ACC112 (cell line): Measurements from ENCODE around the gene AAK1.
"Not testable (repeated sequence)": the region's sequence is repeated elsewhere in the genome, so short reads cannot be mapped to it uniquely, and the experiment has no call there.

Source experiments
- H2AFZ ChIP-seq: fragments of 200-600 bp; sonication (generic); one replicate; pipeline ENCODE4 v1.6.0; 2017; ENCODE audit warnings: antibody characterized with exemption, low read length; ENCODE audit not compliant: unreplicated experiment
- H3K27ac ChIP-seq: fragments of 200-600 bp; sonication (generic); 2 replicates; pipeline ENCODE4 v1.5.1; 2014; ENCODE audit warnings: low read depth, mild to moderate bottlenecking, antibody characterized with exemption, low read length, moderate library complexity
- H3K27me3 ChIP-seq: fragments of 200-600 bp; sonication (generic); 2 replicates; pipeline ENCODE4 v1.6.1; 2014; ENCODE audit warnings: mild to moderate bottlenecking, antibody characterized with exemption, low read length, moderate library complexity, mixed read lengths; ENCODE audit not compliant: insufficient read depth
- H3K36me3 ChIP-seq: fragments of 200-600 bp; sonication (generic); 2 replicates; pipeline ENCODE4 v1.6.1; 2016; ENCODE audit warnings: mild to moderate bottlenecking, antibody characterized with exemption, low read length, moderate library complexity, mixed read lengths; ENCODE audit not compliant: insufficient read depth
- H3K4me1 ChIP-seq: fragments of 200-600 bp; sonication (generic); one replicate; pipeline ENCODE4 v1.6.1; 2016; ENCODE audit warnings: low read length, mixed read lengths; ENCODE audit not compliant: insufficient read depth, unreplicated experiment, control insufficient read depth
- H3K4me3 ChIP-seq: fragments of 200-600 bp; sonication (generic); 2 replicates; pipeline ENCODE4 v1.5.1; 2014; ENCODE audit warnings: mild to moderate bottlenecking, low read depth, low read length
- H3K79me2 ChIP-seq: fragments of 200-600 bp; sonication (generic); one replicate; pipeline ENCODE4 v1.6.0; 2016; ENCODE audit warnings: low read length; ENCODE audit not compliant: control insufficient read depth, unreplicated experiment, insufficient read depth

AAK1 gene

GRCh38 chr2:69628325-69629021 is 15.1 kb downstream of the AAK1 start:
- no peaks in the 10 kb centered on the region for H3K27me3 ChIP-seq
- H3K4me3 ChIP-seq = no peak overlapping the region
- 0 out of 2 replicates have a peak, but pooled peaks cover 3% of the 10 kb centered on the region for H3K36me3 ChIP-seq
- H2AFZ ChIP-seq = no peak overlapping the region
- H3K27ac ChIP-seq = no peak overlapping the region
- peaks cover 77% of the 10 kb centered on the region for H3K79me2 ChIP-seq
- H3K4me1 ChIP-seq = peaks cover 8% of the 10 kb centered on the region

- Histone ChIP-seq H3K27ac (no peak overlapping the region), H3K79me2 (peaks cover 77% of the 10 kb centered on the region)
Measured at GRCh38 chr2:69625078-69625795, 18.3 kb downstream of the AAK1 start.

GRCh38 chr2:69624611-69625010 is 18.9 kb downstream of the AAK1 start:
- Histone ChIP-seq H3K36me3 (peaks cover 4% of the 10 kb centered on the region; the same call in 1 of the 2 replicates), H3K4me3 (no peak overlapping the region), H3K4me1 (peaks cover 8% of the 10 kb centered on the region), H3K79me2 (peaks cover 77% of the 10 kb centered on the region), H3K27me3 (no peaks in the 10 kb centered on the region), H3K27ac (no peak overlapping the region), H2AFZ (no peak overlapping the region)

More at GRCh38 chr2:69625078-69625795, 18.3 kb downstream of the AAK1 start:
- Histone ChIP-seq H3K4me1 (peaks cover 8% of the 10 kb centered on the region), H3K4me3 (no peak overlapping the region), H3K36me3 (peaks cover 4% of the 10 kb centered on the region; the same call in 1 of the 2 replicates), H3K27me3 (no peaks in the 10 kb centered on the region), H2AFZ (no peak overlapping the region)

- H2AFZ ChIP-seq = no peak overlapping the region
- H3K4me1 ChIP-seq = peaks cover 8% of the 10 kb centered on the region
- H3K4me3 ChIP-seq = no peak overlapping the region
- peaks cover 4% of the 10 kb centered on the region; the same call in 1 of the 2 replicates for H3K36me3 ChIP-seq
- peaks cover 77% of the 10 kb centered on the region for H3K79me2 ChIP-seq
- H3K27me3 ChIP-seq = no peaks in the 10 kb centered on the region
- no peak overlapping the region for H3K27ac ChIP-seq
Measured at GRCh38 chr2:69624131-69624530, 19.4 kb downstream of the AAK1 start.

- H3K27ac ChIP-seq = no peak overlapping the region
- peaks cover 77% of the 10 kb centered on the region for H3K79me2 ChIP-seq
- H3K4me3 ChIP-seq = no peak overlapping the region
- peaks cover 4% of the 10 kb centered on the region; the same call in 1 of the 2 replicates for H3K36me3 ChIP-seq
- no peak overlapping the region for H2AFZ ChIP-seq
- H3K27me3 ChIP-seq = no peaks in the 10 kb centered on the region
- peaks cover 8% of the 10 kb centered on the region for H3K4me1 ChIP-seq
Measured at GRCh38 chr2:69623236-69623635, 20.3 kb downstream of the AAK1 start.

GRCh38 chr2:69622805-69623204 is 20.7 kb downstream of the AAK1 start:
- H3K79me2 ChIP-seq = peaks cover 76% of the 10 kb centered on the region
- H3K27ac ChIP-seq = not testable (repeated sequence)

GRCh38 chr2:69622017-69622540 is 21.5 kb downstream of the AAK1 start:
- peaks cover 13% of the 10 kb centered on the region for H3K4me1 ChIP-seq
- not testable (repeated sequence) for H3K27ac ChIP-seq, H3K27me3 ChIP-seq, H3K36me3 ChIP-seq, H3K4me3 ChIP-seq, H2AFZ ChIP-seq
- peaks cover 76% of the 10 kb centered on the region for H3K79me2 ChIP-seq

More at GRCh38 chr2:69622805-69623204, 20.7 kb downstream of the AAK1 start:
- H3K4me3 ChIP-seq, H3K36me3 ChIP-seq, H3K4me1 ChIP-seq, H2AFZ ChIP-seq, H3K27me3 ChIP-seq: not testable (repeated sequence)

GRCh38 chr2:69621440-69621839 is 22.1 kb downstream of the AAK1 start:
- peaks cover 79% of the 10 kb centered on the region for H3K79me2 ChIP-seq
- H2AFZ ChIP-seq = no peak overlapping the region
- no peaks in the 10 kb centered on the region for H3K27me3 ChIP-seq
- no peak overlapping the region for H3K27ac ChIP-seq
- peaks cover 4% of the 10 kb centered on the region; the same call in 1 of the 2 replicates for H3K36me3 ChIP-seq
- H3K4me1 ChIP-seq = peaks cover 19% of the 10 kb centered on the region
- no peak overlapping the region for H3K4me3 ChIP-seq

- no peak overlapping the region for H3K4me3 ChIP-seq
- H3K27ac ChIP-seq = no peak overlapping the region
- peaks cover 4% of the 10 kb centered on the region; the same call in 1 of the 2 replicates for H3K36me3 ChIP-seq
- H2AFZ ChIP-seq = no peak overlapping the region
- no peaks in the 10 kb centered on the region for H3K27me3 ChIP-seq
- peaks cover 21% of the 10 kb centered on the region for H3K4me1 ChIP-seq
- peaks cover 77% of the 10 kb centered on the region for H3K79me2 ChIP-seq
Measured at GRCh38 chr2:69620870-69621269, 22.7 kb downstream of the AAK1 start.

- Histone ChIP-seq H3K4me3 (no peak overlapping the region), H3K4me1 (peaks cover 16% of the 10 kb centered on the region), H2AFZ (no peak overlapping the region), H3K27ac (no peak overlapping the region), H3K36me3 (peaks cover 4% of the 10 kb centered on the region; the same call in 1 of the 2 replicates), H3K79me2 (peaks cover 70% of the 10 kb centered on the region), H3K27me3 (no peaks in the 10 kb centered on the region)
Measured at GRCh38 chr2:69619725-69620124, 23.8 kb downstream of the AAK1 start.
